ENCODE data around the gene SVOP. TPM values are rescaled to one million over a fixed set of nuclear protein-coding genes. Genes with fewer than 3 reads are reported as not detected.

SVOP gene
- total RNA-seq, 1 experiment from 2014 or later: 0.47 TPM

GRCh38 chr12:109053382-109054123, 32.7 kb upstream of the SVOP start (continued):
- TF ChIP-seq ZBTB33 (IDR thresholded peaks at IDR 0.05; ENCODE audit: extremely low read depth, insufficient replicate concordance, low read length): no peak
- TF ChIP-seq JUND (IDR thresholded peaks at IDR 0.05): no peak

GRCh38 chr12:109052414-109053323, 31.8 kb upstream of the SVOP start, which contains the start of gene USP30:
Gene USP30 (plus strand): TSS chr12:109052576. CDS start chr12:109052679, 103 bp downstream.
- ChIA-PET POLR2A (no interaction called here), RAD21 (ENCODE audit: low non-redundant PET in 1 of 2, low total read pairs in 2 of 2, uncharacterized antibody in 2 of 2, unreplicated experiment in 2 of 2) (no interaction called here), CTCF (no interaction called here)
- Histone ChIP-seq H3K9me2 (ENCODE audit: insufficient read depth) (no peaks in the 10 kb centered on the region), H3K79me2 (ENCODE audit: insufficient read depth, low read length) (no peaks in the 10 kb centered on the region), H3K9me3 (ENCODE audit: control insufficient read depth in 1 of 2, insufficient read depth in 1 of 2, low read depth in 1 of 2, low read length in 2 of 2) (no peaks in the 10 kb centered on the region), H3K4me2 (ENCODE audit: low read length) (peak within 1 kb of the TSS; percentile 98), H3K4me1 (ENCODE audit: control insufficient read depth in 1 of 2, insufficient read depth in 2 of 2, low read length in 2 of 2) (peaks cover 6 to 13% of the 10 kb centered on the region in 2 experiments; a peak in 2 of 4 replicates), H2AFZ (ENCODE audit: low read depth, low read length, poor library complexity, severe bottlenecking) (peak within 1 kb of the TSS; percentile 78), H4K20me1 (ENCODE audit: insufficient read depth) (no peaks in the 10 kb centered on the region), H3K27ac (ENCODE audit: low read depth, low read length) (peak within 1 kb of the TSS; percentile 68; the same call in 1 of the 2 replicates), H3K36me3 (ENCODE audit: control insufficient read depth in 1 of 2, insufficient read depth in 2 of 2, low read length in 2 of 2) (no peaks in the 10 kb centered on the region), H3K27me3 (ENCODE audit: insufficient read depth, low read length) (no peaks in the 10 kb centered on the region), H3K4me3 (replicated peaks in 1 of 2; ENCODE audit: low read depth in 1 of 2, low read length in 2 of 2) (peak within 1 kb of the TSS; percentile 79 to 91), H3K9ac (ENCODE audit: low read length) (peak within 1 kb of the TSS; percentile 63)
- ATAC-seq (peak; percentile 91), DNase-seq (ENCODE audit: low read depth, low spot score) (peak; percentile 76)
- intact Hi-C loops (cut with micrococcal nuclease): no loop called here
- TSS peak; percentile 55 for BruUV-seq (replicated peaks)
- TF ChIP-seq EGR1 (IDR thresholded peaks at IDR 0.05; ENCODE audit: low read depth) (0 out of 2 replicates have a peak, but pooled peaks have one; percentile 49), ZNF274 (IDR thresholded peaks at IDR 0.05; ENCODE audit: low read depth, low read length) (no peak), YY1 (IDR thresholded peaks at IDR 0.05; ENCODE audit: extremely low read depth, insufficient replicate concordance, low read depth, low read length) (peak; percentile 86), ZBTB33 (IDR thresholded peaks at IDR 0.05; ENCODE audit: extremely low read depth, insufficient replicate concordance, low read length) (peak; percentile 58), REST (IDR thresholded peaks at IDR 0.05; ENCODE audit: low read depth) (no peak), POLR2A (IDR thresholded peaks at IDR 0.05; ENCODE audit: borderline replicate concordance, extremely low read depth, insufficient read depth, insufficient read length) (no peak), CBX3 (IDR thresholded peaks at IDR 0.05; ENCODE audit: low read depth) (peak; percentile 98), FOSL1 (IDR thresholded peaks at IDR 0.05; ENCODE audit: low read depth) (no peak), EZH2 (IDR thresholded peaks at IDR 0.05) (no peak), SRF (IDR thresholded peaks at IDR 0.05; ENCODE audit: low read depth) (peak; percentile 85), POLR2AphosphoS5 (IDR thresholded peaks at IDR 0.05; ENCODE audit: low read depth, low read length) (peak; percentile 67)

Data from HCT116 (cell line).